Upper lobe of left lung (tissue), 6 donors: Measurements from ENCODE around the gene PLAC1. TPM values are rescaled to one million over a fixed set of nuclear protein-coding genes. Genes with fewer than 3 reads are reported as not detected.
A peak's percentile ranks its signal among the peaks of the same experiment; 100 is the strongest.

Experiments
- ATAC-seq, 2 donors: fragments of 200-7000 bp; cut with Tn5 transposase; one replicate each; pipeline ENCODE4 v1.9.1; 2022; ENCODE audit warnings: mild to moderate bottlenecking in 2 of 2, moderate library complexity in 2 of 2; ENCODE audit not compliant: low FRiP score in 2 of 2
- DNase-seq, 2 donors: peaks; one replicate each; pipeline ENCODE4 v3.0.0-alpha.2; 2019 to 2020
- H3K27ac ChIP-seq, 4 donors: fragments of 200-600 bp; sonication (generic); one replicate each; pipeline ENCODE4 v1.5.1; 2016 to 2019
- H3K27me3 ChIP-seq, 4 donors: fragments of 200-600 bp; sonication (generic); one replicate each; pipeline ENCODE4 v1.5.1; 2017 to 2019
- H3K36me3 ChIP-seq, 4 donors: fragments of 200-600 bp; sonication (generic); one replicate each; pipeline ENCODE4 v1.5.1; 2016 to 2019
- H3K4me1 ChIP-seq, 4 donors: fragments of 200-600 bp; sonication (generic); one replicate each; pipeline ENCODE4 v1.5.1; 2018 to 2019
- H3K4me3 ChIP-seq, 4 donors: fragments of 200-600 bp; sonication (generic); one replicate each; pipeline ENCODE4 v1.5.1; 2017 to 2019; ENCODE audit warnings: mild to moderate bottlenecking in 2 of 4, moderate library complexity in 1 of 4
- H3K9me3 ChIP-seq, 4 donors: fragments of 200-600 bp; sonication (generic); one replicate each; pipeline ENCODE4 v1.5.1; 2018 to 2019
- POLR2A ChIP-seq, 4 donors: fragments of 450-650 bp; IDR thresholded peaks; one replicate each; pipeline ENCODE4 v1.5.1; 2016 to 2017; ENCODE audit warnings: antibody characterized with exemption in 4 of 4, mild to moderate bottlenecking in 2 of 4
- WGBS, 2 donors: methylation state at CpG; one replicate each; pipeline ENCODE4 v1.1.5; 2017 to 2018; 5-methylcytosine and 5-hydroxymethylcytosine counted together
- small RNA-seq, 4 donors: library from RNA; depleted of rRNA; stranded (forward); fragments of <200 nt; gene quantifications; one replicate each; pipeline ENCODE3, GENCODE V24; 2016
- total RNA-seq, 6 donors: library from RNA; depleted of rRNA in 4 of 6; stranded (reverse); fragments of >200 nt in 4 of 6; gene quantifications; one replicate each; pipeline versions ENCODE4 v1.1.0 to v1.2.1, GENCODE V29; 2016 to 2021
- TF ChIP-seq, protein P1 (sequence below), 6 experiments: fragments of 450-650 bp in 4 of 6; fragments of 200-600 bp in 2 of 6; sonication (generic) in 2 of 6; IDR thresholded peaks; one replicate each; pipeline ENCODE4 v1.5.1; 2016 to 2019; ENCODE audit warnings: antibody characterized with exemption in 6 of 6
- donor health status: DM: no; HTN: no; CAD: no; lungs with moderate emphysema.
- donor health status: DM: no; HTN: yes; CAD: no; lungs with severe emphysema.

The PLAC1 gene
- total RNA-seq, 6 donors from 2014 or later: not detected

DNA sequence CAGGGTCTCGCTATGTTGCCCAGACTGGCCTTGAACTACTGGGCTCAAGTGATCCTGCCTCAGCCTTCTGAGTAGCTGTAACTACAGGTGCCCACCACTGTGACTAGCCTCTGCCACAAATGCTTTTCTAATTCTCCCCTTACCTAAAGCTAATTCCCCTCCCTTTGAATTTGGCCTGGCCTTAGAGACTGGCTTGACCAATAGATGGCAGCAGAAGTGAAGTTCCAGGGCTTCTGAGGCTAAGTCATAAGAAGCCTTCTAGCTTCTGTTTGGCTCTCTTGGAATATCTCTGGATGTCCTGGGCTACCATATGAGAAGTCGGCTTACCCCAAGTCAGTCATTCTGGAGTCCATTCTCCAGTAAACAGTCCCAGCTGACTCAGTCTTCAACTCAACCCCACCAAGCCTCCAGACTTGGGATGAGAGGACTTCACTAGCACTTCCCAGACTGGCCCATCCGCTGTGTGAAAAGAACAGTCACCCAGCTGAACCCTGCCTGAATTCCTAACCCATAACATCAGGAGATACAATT lies 137.3 kb downstream of the PLAC1 start:
- H3K4me1 ChIP-seq: no peaks in the 10 kb centered on the region
- no peak for TF ChIP-seq POLR2A (IDR thresholded peaks at IDR 0.05)
- TF ChIP-seq, protein P1, sequence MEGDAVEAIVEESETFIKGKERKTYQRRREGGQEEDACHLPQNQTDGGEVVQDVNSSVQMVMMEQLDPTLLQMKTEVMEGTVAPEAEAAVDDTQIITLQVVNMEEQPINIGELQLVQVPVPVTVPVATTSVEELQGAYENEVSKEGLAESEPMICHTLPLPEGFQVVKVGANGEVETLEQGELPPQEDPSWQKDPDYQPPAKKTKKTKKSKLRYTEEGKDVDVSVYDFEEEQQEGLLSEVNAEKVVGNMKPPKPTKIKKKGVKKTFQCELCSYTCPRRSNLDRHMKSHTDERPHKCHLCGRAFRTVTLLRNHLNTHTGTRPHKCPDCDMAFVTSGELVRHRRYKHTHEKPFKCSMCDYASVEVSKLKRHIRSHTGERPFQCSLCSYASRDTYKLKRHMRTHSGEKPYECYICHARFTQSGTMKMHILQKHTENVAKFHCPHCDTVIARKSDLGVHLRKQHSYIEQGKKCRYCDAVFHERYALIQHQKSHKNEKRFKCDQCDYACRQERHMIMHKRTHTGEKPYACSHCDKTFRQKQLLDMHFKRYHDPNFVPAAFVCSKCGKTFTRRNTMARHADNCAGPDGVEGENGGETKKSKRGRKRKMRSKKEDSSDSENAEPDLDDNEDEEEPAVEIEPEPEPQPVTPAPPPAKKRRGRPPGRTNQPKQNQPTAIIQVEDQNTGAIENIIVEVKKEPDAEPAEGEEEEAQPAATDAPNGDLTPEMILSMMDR (IDR thresholded peaks at IDR 0.05): peak in 5 of 6 experiments; percentile 16 to 46 (median 19)
- H3K27ac ChIP-seq: no peak overlapping the region
- peak; percentile 50 to 76 for ATAC-seq
- 63 to 96% methylated on average over 1 to 3 of the region's 3 CpGs for WGBS, 2 donors
- DNase-seq: no peak
- no peaks in the 10 kb centered on the region for H3K36me3 ChIP-seq
- no peak overlapping the region for H3K4me3 ChIP-seq
- no peaks in the 10 kb centered on the region for H3K27me3 ChIP-seq
- no peaks in the 10 kb centered on the region for H3K9me3 ChIP-seq

Small RNAs within 50 kb of the gene (small RNA-seq; reads per million reads assigned to genes)
- 0 reads per million in 4 donors for gene AC004383.1
- 0 reads per million in 4 donors for gene MIR450A1
- gene MIR450A2: 0 reads per million in 4 donors
- gene MIR450B: 0.49 to 1.3 (median 0.85) reads per million in 4 donors
- gene MIR503: 0 to 1.1 (median 0.25) reads per million in 4 donors
- 3.5 to 20.5 (median 9.4) reads per million in 4 donors for gene MIR542

Other genes with a start within 250 kb of the PLAC1 start
- 10 to 100 TPM in 4 of 6 donors, 1 to 10 TPM in 2; 4.4 to 17.2 (median 14.5) TPM for gene HPRT1, start 198.3 kb downstream of the PLAC1 start, total RNA-seq
- gene PABIR2, start 138.7 kb upstream of the PLAC1 start, total RNA-seq: 10 to 100 TPM; 11.4 to 25.1 (median 15.6) TPM